Activated CD8-positive, alpha-beta memory T cell treated with anti-CD3 and anti-CD28 coated beads, Interleukin-2, amount 50 U/mL, for 24 hours (primary cell): ENCODE results near the gene AHRR.
A peak's percentile ranks its signal among the peaks of the same experiment; 100 is the strongest.
"Not testable (repeated sequence)": the region's sequence is repeated elsewhere in the genome, so short reads cannot be mapped to it uniquely, and the experiment has no call there.

ENCODE experiments used
- DNase-seq: peaks from one replicate; pipeline ENCODE4 v3.0.0-alpha.2; 2020; ENCODE audit errors: extremely low read depth

The AHRR gene

GRCh38 chr5:305459-305858 is 16.1 kb upstream of the AHRR start:
- DNase-seq: no peak

- no peak for DNase-seq
Measured at GRCh38 chr5:306011-306805, 15.3 kb upstream of the AHRR start.

GRCh38 chr5:307306-307705 is 14.2 kb upstream of the AHRR start:
- no peak for DNase-seq

DNA sequence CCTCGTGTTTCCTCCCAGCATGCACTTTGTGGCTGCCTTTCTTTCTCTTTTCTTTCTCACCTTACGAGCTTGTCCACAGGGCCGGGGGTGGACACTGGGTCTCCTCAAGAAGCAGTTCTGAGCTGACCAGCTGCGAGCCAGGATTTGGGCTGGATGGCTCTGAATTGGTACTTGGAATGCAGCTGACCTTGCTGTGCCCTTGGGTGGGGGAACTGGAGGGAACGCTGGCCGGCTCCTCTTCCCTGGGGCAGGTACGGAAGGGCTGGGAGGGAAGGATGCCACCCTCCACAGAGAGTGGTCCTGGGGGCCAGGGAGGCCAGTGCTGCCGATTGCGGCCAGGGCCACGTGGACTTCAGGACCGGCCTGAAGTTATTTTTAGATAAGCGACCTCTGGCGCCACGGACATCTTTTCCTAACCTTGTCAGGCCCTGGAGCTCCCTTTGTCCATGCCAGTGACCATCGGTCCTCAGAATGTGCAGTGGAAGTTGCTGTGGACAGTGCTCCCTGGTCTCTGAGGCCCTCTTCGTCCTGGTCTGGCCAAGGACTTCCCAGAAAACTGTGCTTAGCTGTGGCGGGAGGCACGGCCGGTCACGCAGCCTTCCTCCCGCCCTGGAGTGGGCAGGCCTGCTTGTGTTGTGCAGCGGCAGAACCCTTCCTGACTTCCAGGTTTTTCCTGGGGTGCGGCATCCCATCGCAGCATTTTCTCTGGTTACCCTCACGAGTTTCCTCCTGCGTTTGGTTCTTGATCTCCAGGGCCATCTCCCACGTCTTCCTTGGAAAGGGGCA is 13.5 kb upstream of the AHRR start:
- DNase-seq: no peak

- DNase-seq: no peak
Measured at GRCh38 chr5:308672-309271, 12.7 kb upstream of the AHRR start.

GRCh38 chr5:309831-310230 is 11.7 kb upstream of the AHRR start:
- DNase-seq: not testable (repeated sequence)

DNA sequence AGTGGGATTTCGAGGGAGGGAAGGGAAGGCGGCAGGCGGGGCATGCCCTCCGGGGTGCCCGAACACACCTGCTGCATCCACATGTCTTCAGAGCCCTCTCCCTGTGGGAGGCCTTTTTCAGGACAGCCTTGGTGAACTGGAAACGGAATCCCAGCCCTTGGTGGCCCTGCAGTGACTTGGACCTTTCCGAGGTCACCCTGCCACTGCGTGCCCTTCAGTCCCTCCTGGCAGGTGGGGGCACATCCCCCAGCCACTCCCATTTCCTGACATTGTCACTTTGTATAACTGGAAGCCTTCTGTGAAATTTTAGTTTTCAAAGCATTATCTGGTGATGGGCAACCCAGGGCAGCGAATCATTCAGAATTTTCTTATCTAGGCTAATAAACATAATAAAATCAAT is 11.0 kb upstream of the AHRR start:
- no peak for DNase-seq

DNA sequence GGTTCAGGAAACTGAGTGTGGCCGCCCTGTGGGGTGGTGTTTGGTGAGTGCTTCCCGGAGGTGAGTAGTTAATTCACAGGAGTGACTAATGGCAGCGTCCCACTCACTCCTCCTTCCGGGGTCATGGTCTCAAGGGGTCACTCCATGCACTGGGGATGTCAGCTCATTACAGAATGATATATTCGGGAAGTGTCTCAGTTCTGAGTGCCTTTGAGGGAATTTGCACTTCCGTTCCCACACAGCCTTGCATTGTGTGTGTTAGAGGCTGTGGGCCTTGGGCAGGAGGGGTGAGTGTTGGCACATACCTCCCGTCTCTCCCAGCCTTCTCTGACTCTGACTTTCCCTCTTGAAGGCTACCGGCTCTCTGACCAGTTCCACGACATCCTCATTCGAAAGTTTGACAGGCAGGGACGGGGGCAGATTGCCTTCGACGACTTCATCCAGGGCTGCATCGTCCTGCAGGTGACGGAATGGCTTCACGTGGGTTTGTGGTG is 10.5 kb upstream of the AHRR start:
- DNase-seq: no peak

DNA sequence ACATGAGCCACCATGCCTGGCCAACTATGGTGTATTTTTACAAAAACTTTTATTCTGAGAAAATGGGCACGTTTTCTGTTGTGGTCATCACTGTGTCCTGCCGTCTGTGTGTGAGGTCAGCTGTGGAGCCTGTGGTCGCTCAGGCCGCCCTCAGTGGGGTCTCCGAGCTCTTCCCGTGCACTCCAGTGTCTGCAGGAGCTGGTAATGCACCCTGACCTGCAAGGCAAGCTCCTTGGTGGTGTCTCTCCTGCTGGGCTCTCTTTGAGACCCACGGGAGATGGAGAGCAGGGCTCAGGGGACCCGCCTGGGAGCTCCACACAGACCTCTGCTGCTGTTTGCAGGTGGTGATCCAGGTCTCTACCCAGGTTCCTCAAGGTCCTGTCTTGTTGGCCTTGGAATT is 9.6 kb upstream of the AHRR start:
- DNase-seq: no peak

DNA sequence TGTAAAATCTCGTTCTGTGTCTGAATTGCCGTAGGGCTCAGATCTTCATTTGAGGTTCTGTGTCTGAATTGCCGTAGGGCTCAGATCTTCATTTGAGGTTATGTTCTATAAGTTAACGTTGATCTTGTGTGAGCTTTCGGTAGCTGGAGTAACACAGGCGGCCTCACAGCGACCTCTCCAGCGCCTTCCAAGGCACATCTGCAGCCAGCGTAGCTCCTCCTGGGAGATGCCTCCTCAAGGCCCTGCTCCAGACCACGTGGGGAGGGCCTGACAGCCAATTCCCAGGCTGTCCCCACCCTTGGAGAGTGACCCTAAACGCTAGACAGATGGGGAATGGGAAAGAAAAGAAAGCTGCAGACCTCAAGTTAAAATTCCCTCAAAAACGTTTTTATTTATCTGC is 8.7 kb upstream of the AHRR start:
- DNase-seq: no peak

DNA sequence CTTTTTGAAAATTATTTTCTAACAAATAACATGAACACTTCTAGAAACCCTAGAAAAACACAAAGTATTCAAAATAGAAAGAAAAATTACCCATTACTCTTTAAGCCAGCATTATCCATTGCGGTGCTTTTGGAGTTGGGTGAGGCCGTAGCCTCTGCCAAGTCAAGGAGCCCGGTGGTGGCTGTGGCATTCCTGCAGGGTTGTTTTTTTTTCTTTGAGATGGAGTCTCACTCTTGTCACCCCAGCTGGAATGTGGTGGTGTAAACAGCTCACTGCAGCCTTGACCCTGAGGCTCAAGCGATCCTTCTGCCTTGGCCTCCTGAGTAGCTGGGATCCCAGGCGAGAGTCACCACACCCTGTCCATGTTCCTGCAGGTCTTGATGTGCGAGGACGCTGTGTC is 8.2 kb upstream of the AHRR start:
- no peak for DNase-seq

- no peak for DNase-seq
Measured at GRCh38 chr5:313806-314376, 7.6 kb upstream of the AHRR start.

DNA sequence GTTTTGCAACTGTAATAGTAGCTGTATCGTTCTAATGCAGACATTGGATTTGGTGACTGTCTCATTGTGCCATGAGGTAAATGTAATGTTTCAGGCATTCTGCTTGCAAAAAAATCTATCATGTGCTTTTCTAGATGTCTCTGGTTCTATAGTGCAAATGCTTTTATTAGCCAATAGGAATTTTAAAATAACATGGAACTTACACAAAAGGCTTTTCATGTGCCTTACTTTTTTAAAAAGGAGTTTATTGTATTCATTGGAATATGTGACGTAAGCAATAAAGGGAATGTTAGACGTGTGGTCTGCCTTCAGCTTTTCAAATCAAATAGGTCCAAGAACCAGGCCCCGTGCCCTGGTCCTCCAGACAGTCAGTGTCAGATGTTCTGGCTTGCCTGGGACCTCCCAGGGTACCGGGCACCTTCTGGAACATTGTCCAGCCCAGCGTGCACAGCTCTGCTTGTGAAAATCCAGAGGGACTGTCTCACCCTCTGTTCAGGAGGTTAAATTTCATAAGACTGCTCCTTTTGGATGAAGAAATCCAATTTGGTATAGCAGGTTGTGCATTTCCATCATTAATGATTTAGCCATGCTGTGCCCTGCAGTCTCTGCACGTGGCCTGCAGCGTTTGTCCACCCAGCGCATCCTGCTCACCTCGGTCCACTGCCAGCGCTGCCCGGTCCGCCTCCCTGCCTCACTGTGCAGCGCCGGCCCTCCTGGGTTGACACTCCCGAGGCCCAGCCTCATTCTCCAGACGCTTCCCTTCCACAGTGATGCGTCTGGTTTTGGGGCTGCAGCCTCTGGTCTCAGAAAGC is 6.6 kb upstream of the AHRR start:
- DNase-seq: no peak

DNA sequence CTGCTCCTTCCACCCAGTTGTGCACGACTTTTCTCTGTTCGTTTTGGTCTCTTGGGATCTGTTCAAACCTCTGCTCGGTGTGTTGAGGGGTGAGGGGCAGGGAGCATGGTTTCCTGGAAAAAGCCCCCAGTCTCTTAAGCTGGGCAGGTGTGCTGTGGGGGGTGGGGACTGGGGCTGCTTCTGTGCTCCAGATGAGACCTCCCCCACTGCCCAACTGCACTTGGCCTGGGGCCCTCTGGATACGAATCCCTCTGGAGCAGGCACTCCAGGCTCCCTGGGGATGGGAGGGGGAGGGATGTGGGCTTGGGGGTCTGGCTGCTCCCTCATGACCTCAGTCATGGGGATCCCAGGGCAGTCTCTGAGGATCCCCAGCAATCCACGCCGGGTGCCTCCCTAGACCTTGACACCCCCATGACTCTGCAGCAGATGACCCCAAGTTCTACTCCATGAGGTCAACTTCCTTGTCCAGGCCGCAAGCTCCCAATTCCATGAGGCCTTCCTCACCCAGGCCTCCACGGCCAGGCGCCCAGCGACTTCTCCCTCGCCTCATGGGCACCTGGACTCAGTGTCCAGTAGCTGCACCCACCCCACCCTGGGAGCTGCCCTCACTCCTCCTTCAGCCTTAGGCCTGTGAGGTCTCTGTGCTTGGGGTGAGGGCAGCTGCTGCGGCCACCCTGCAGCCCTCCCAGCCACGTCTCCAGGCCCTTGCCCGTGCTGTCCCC is 5.9 kb upstream of the AHRR start:
- DNase-seq: no peak

DNA sequence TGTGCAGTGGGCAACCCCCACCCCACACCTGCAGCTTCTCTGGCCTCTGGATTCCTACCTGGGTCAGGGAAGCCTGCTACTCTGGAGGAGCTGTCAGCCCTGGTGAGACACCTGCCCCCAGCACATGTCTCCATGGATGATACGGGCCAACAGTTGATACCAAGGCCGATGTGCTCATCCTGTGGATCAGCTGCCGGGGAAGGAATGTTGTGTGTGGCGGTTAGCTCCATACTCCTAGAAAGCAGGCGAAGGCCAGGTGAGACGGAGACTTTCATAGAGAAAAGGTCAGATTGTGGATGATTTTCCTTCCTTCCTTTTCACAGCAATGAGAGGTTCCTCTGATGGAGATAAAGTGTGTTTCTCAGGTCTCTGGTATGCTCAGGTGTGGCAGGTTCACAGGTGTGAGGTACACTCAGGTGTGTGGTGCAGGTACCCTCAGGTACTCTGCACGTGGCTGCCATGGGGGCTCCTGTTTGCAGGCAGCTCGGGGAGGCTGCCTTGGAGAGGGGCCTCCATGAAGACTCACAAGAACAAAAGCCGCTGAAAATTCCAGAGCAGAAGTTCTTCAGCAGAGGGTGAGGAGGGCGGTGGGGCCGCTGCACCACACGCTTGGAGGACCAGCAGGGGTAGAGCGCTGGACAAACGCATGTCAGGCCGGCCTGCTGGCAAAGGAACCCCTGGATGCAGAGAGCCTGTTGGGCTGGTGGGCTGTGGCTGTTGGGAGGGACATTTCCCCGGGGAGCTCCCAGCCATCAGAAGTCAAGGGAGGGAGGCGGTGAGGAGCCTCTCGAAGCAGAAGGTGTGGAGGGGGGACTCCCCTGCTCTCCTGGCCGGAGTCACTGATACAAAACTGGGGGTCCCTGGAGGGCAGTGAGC is 5.1 kb upstream of the AHRR start:
- no peak for DNase-seq

DNA sequence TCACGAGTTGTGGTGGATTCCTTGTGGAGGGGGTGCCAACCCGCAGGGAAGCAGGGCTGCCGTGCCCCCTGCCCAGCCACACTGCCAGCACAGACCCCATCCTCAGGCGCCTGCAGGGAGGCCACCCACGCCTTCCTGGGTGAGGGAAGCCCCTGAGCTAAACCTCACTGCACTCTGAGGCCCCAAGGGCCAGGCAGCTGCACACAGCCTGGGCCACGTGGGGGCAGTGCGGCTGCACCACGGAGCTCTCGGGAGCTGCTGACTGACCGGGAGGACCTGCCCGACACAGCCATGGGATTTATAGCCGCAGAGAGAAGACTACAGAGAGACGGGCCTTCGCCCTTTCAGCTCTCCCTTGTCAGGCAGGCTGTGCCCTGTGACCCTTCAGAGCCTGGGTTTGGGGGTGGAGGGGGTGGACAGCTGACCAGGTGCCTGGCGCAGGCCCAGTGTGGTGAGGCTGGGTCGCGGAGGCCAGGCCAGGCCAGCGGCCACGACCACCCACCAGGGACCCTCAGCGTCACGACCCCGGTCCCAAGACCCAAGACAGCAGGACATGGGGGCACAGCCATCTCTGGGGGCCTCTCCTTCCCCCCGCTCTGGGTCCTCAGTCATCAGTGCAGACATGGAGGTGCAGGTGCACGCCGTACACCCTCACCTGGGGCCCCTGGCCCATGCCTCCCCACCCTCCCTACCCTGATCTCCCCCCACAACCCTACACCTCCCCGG is 4.3 kb upstream of the AHRR start:
- peak; percentile 30 for DNase-seq

GRCh38 chr5:318341-318897 is 3.1 kb upstream of the AHRR start:
- DNase-seq: no peak

DNA sequence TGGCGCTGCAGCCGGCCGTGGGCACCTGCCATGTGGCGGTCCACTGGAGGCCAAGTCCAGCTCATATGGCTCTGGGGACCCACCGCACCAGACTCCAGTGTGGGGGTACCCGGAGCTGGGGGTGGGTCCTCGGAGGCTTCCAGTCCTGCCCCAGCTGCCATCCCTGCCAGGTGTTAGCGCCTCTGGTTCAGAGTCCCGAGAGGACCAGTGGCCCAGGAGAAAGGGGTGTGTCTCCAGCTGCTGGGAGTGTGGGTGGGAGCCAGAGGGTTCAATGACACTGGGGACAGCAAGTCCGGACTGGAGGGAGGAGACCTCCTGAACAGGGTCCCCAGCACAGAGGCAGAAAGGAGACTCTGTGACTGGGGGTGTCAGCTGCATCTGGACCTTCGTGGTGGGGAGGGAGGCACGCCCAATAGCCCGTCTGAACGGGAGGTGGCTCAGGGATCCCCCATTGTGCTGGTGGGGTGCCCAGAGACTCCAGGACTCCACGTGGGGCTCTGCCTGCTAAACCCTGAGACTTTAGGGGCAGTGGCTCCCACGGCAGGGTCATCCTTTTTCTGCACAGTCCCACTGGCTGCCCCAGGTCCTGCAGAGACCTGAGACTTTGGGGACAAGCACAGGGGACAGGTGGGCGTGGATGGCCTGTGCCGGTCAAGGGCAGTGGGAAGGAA is 2.4 kb upstream of the AHRR start:
- DNase-seq: no peak
